SK-N-SH treated with all-trans-retinoic acid at 6 μM for 48 hours (cell line): ENCODE data around the gene KCTD10.

ENCODE experiments used
- ATAC-seq: fragments of 200-7000 bp; cut with Tn5 transposase; 3 replicates; pipeline ENCODE4 v1.9.1; 2020; ENCODE audit warnings: mild to moderate bottlenecking, moderate library complexity
- ARNTL ChIP-seq: fragments of 450-650 bp; formaldehyde crosslinking; IDR thresholded peaks from 2 replicates; pipeline ENCODE4 v1.5.0; 2020; ENCODE audit warnings: low read depth, mild to moderate bottlenecking, moderate library complexity, borderline replicate concordance
- CREB5 ChIP-seq: fragments of 250-450 bp; sonication (Bioruptor Pico); IDR thresholded peaks from 2 replicates; pipeline ENCODE4 v1.5.1; 2020; ENCODE audit warnings: low read depth, mild to moderate bottlenecking, moderate library complexity
- CSDC2 ChIP-seq: fragments of 250-450 bp; sonication (Bioruptor Pico); IDR thresholded peaks from 2 replicates; pipeline ENCODE4 v1.5.0; 2020; ENCODE audit warnings: mild to moderate bottlenecking, moderate library complexity
- OSR1 ChIP-seq: fragments of 250-450 bp; sonication (Bioruptor Pico); IDR thresholded peaks from 2 replicates; pipeline ENCODE4 v1.8.0; 2022; ENCODE audit warnings: moderate library complexity, mild to moderate bottlenecking, inconsistent platforms
- PATZ1 ChIP-seq: fragments of 250-450 bp; sonication (Bioruptor Pico); IDR thresholded peaks from 2 replicates; pipeline ENCODE4 v1.8.0; 2020; ENCODE audit warnings: mild to moderate bottlenecking, moderate library complexity, borderline replicate concordance
- POU6F1 ChIP-seq: fragments of 250-450 bp; sonication (Bioruptor Pico); IDR thresholded peaks from 2 replicates; pipeline ENCODE4 v1.8.0; 2021; ENCODE audit warnings: low read depth, mild to moderate bottlenecking, moderate library complexity, borderline replicate concordance
- PPARA ChIP-seq: fragments of 250-450 bp; sonication (Bioruptor Pico); IDR thresholded peaks from 2 replicates; pipeline ENCODE4 v1.5.0; 2020; ENCODE audit warnings: mild to moderate bottlenecking, borderline replicate concordance
- RARB ChIP-seq: fragments of 250-450 bp; sonication (Bioruptor Pico); IDR thresholded peaks from 2 replicates; pipeline ENCODE4 v1.8.0; 2021; ENCODE audit warnings: mild to moderate bottlenecking, moderate library complexity
- SNAI2 ChIP-seq: fragments of 250-450 bp; sonication (Bioruptor Pico); IDR thresholded peaks from 2 replicates; pipeline ENCODE4 v1.5.0; 2020; ENCODE audit warnings: mild to moderate bottlenecking, moderate library complexity
- TCF4 ChIP-seq: fragments of 250-450 bp; sonication (Bioruptor Pico); IDR thresholded peaks from 2 replicates; pipeline ENCODE4 v1.8.0; 2021; ENCODE audit warnings: mild to moderate bottlenecking, moderate library complexity, borderline replicate concordance
- TSHZ2 ChIP-seq: fragments of 250-450 bp; sonication (Bioruptor Pico); IDR thresholded peaks from 2 replicates; pipeline ENCODE4 v1.5.0; 2020; ENCODE audit warnings: mild to moderate bottlenecking, moderate library complexity
- ZC3H10 ChIP-seq: fragments of 250-450 bp; sonication (Bioruptor Pico); IDR thresholded peaks from 2 replicates; pipeline ENCODE4 v1.5.1; 2021; ENCODE audit warnings: mild to moderate bottlenecking, moderate library complexity
- ZFP3 ChIP-seq: fragments of 250-450 bp; sonication (Bioruptor Pico); IDR thresholded peaks from 2 replicates; pipeline ENCODE4 v1.5.0; 2020; ENCODE audit warnings: mild to moderate bottlenecking, moderate library complexity
- ZNF565 ChIP-seq: fragments of 450-650 bp; formaldehyde crosslinking; conservative IDR thresholded peaks from 2 replicates; pipeline ENCODE4 v1.5.0; 2020; ENCODE audit warnings: low read depth, mild to moderate bottlenecking, moderate library complexity
- ZNF70 ChIP-seq: fragments of 450-650 bp; formaldehyde crosslinking; IDR thresholded peaks from 2 replicates; pipeline ENCODE4 v1.5.0; 2020; ENCODE audit warnings: mild to moderate bottlenecking, moderate library complexity
- ZNF8 ChIP-seq: fragments of 450-650 bp; formaldehyde crosslinking; IDR thresholded peaks from 2 replicates; pipeline ENCODE4 v1.5.0; 2020; ENCODE audit warnings: mild to moderate bottlenecking, moderate library complexity

KCTD10 gene

GRCh38 chr12:109477185-109477962, at the start of gene KCTD10, which contains the start of gene UBE3B:
KCTD10 (minus strand) TSS chr12:109477300; CDS start chr12:109477262, 38 bp downstream.
UBE3B (plus strand) TSS chr12:109477634; CDS start chr12:109483552, 5,918 bp downstream.
- TF ChIP-seq ZNF8 = 0 out of 2 replicates have a peak, but pooled peaks have one; percentile 9
- TF ChIP-seq PATZ1 (CRISPR knock-in tag) = no peak
- no peak for TF ChIP-seq CSDC2 (CRISPR knock-in tag)
- TF ChIP-seq ZNF70 (CRISPR knock-in tag) = 0 out of 2 replicates have a peak, but pooled peaks have one; percentile 33
- ATAC-seq = peak; percentile 95

DNA sequence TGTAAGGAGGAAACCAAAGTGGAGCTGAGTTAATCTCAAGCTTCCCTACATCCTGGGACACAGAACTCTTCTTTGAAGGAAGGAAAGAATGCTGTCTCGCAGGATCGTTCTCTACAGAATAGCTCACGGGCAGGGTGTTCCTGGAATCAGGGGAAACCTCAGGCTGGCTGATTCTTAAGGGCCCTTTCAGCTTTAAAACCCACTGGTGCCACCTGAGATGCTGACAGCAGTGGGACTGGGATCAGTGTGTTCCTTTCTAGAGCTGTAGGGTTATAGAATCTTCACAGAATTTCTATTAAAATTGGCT, 48.1 kb upstream of the KCTD10 start:
- ATAC-seq = no peak
- TF ChIP-seq PPARA (CRISPR knock-in tag) = no peak
- TF ChIP-seq ZNF70 (CRISPR knock-in tag) = no peak
- no peak for TF ChIP-seq CSDC2 (CRISPR knock-in tag)
- no peak for TF ChIP-seq SNAI2 (CRISPR knock-in tag)
- TF ChIP-seq ZFP3 (CRISPR knock-in tag) = no peak
- TF ChIP-seq TSHZ2 (CRISPR knock-in tag) = no peak
- no peak for TF ChIP-seq CREB5 (CRISPR knock-in tag)
- TF ChIP-seq ARNTL (CRISPR knock-in tag) = no peak
- TF ChIP-seq TCF4 (CRISPR knock-in tag) = no peak
- no peak for TF ChIP-seq ZC3H10 (CRISPR knock-in tag)
- no peak for TF ChIP-seq POU6F1 (CRISPR knock-in tag)
- TF ChIP-seq OSR1 (CRISPR knock-in tag) = no peak
- no peak for TF ChIP-seq ZNF565
- no peak for TF ChIP-seq ZNF8
- no peak for TF ChIP-seq RARB (CRISPR knock-in tag)
- no peak for TF ChIP-seq PATZ1 (CRISPR knock-in tag)
- TF ChIP-seq, all 23 proteins: peak for 0

DNA sequence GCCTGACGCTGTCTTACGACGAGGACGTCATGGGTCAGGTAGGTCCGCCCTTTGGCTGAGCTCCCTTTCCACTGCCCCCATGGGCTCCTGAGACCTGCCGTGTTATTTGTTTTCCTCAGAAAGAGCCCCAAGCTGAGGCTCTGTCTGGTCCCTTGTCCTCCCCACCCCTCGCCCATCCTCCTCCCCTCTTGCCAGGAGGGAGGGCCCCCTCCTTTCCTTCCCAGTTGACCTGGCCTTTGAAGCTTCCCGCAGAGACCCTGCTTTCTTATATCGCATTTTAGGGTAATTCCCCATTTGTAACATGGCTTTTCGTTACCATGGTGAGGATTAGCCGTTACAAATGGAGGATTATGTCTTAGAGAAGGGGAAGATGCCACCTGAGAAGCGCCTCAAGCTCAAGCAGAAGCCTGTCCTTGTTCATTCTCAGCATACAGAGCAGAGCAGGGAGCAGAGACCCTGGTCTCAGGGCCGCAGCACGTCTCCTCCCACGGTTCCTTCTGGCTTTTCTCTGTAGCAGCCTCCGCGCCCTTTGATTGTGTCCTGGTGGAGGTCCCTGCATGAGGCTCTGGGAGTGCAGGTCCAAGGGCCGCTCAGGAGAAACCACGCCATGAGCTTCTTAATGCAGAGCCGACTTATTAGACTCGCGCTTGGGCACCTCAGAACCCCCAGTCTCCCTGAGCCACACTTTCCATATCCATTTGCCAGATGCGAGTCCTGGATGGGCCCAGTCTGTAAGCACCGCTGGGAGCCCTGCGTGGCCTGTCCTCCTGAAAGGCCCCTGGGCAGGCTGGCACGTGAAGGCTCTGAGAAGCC, 47.6 kb upstream of the KCTD10 start:
- TF ChIP-seq ZNF8 = no peak
- no peak for TF ChIP-seq ZNF565
- no peak for ATAC-seq
